NOMO-1 (cell line): ENCODE data around the gene GLIS1.

ENCODE experiments used
- DNase-seq, 2 experiments: peaks; one replicate each; lab custom pipeline; 2025; ENCODE audit not compliant: unreplicated experiment in 2 of 2; lab: John Stamatoyannopoulos, UW

GLIS1 gene

DNA sequence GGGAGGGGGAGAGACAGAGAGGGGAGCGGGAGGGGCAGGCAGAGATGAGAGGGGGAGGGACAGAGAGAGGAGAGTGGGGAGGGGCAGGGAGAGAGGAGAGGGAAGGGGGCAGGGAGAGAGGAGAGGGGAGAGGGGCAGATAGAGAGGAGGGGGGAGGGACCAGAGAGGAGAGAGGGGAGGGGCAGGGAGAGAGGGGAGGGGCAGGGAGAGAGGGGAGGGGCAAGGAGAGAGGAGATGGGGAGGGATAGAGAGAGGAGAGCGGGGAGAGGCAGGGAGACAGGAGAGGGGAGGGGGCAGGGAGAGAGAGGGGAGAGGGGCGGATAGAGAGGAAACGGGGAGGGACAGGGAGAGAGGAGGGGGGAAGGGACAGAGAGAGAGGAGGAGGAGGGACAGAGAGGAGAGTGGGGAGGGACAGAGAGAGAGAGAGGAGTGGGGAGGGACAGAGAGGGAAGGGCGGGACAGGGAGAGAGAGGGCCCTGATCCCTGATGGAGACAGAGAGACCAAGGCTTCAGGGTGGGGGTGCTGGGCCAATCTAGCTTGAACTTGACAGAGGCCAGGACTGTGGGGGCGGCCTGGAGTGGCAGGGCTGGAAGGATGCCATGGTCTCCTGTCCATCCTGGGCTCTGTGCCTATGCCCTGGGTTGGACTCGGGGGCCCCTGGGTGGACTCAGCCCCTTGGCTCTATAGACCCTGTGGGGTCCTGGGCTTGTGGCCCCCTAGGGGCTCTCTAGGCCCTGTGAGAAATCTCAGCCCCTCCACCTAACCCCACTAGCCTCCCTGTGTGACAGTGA, 236.1 kb downstream of the GLIS1 start:
- no peak for DNase-seq

DNA sequence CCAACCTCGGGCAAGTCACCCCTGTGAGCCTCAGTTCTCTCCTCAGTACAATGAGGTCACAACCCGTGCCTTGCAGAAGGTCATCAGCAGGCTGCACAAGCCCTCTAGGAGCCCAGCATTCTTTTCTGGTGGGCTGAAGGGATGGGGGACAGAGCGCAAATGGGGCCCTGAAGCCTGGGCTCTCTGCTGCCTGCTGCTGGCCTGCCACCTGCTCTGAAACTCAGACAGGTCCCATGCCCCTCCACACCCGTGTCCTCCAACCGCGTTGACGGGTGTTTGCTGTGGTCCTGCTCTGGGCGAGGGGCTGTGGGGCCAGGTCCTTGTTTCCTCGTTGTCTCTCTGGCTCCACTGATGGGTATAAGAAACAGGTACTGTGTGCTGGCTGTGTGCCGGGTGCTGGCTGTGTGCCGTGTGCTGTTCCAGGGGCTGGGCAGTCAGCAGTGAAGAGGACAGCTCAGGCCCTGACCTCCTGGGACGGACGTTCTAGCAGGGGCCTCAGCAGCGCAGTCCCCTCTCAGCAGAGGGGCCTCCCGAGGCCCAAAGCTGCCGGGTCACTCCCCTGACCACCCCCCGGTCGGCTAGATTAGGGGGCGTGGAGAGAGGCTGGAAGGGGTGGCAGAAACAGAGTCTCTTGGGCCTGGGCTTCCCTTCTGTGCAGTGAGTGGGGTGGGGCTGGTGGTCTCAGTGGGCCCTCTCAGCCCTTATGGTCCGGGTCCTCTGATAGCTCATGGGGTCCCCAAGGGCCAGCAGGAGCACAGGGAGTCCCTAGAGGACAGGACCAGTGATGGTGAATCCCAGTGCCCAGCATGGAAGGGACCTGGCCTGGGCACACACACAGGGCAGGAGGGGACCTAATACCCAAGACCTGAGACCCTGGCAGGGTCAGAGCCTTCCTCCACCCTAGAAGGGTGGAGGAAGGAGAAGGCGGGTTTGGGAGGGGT, 237.6 kb downstream of the GLIS1 start:
- DNase-seq = no peak

DNA sequence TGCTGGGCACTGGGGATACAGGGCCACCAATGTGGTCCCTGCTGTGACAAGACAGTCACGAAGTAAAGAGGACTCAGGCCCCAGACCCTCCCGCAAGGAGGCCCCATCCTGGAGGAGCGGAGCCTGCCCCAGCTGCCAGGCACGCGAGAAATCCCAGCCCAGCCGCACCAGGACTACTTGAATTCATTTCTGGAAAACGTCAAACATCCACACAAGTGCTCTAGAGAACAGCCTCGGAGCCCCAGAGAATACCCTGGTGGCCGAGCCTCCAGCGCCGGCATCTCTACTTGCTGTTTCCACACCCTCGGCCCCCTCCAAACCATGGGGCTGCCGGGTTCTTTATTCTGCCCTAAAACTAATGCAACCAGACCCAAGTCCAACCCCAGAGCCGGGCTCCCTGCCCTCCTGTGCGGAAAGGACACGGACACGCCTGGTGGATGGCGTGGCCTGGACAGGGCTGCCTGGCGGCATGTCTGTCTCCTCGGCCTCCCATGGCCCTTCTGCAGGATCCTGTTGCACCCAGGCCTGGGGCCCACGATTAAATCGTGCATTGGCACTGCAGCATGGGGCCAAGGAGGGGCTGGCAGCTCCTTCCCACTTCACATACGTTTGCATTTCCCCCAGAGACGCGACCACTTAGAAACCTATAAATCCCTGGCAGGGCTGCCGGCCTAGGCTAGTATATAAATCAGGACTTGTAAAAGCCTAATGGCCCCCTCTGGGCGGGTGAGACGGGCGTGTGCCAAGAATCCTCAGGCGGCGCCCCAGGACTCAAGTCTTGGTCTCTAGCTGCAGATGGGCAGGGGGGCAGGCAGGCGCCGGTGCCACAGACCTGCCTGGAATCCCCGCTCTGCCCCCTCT, 238.5 kb downstream of the GLIS1 start:
- no peak for DNase-seq

DNA sequence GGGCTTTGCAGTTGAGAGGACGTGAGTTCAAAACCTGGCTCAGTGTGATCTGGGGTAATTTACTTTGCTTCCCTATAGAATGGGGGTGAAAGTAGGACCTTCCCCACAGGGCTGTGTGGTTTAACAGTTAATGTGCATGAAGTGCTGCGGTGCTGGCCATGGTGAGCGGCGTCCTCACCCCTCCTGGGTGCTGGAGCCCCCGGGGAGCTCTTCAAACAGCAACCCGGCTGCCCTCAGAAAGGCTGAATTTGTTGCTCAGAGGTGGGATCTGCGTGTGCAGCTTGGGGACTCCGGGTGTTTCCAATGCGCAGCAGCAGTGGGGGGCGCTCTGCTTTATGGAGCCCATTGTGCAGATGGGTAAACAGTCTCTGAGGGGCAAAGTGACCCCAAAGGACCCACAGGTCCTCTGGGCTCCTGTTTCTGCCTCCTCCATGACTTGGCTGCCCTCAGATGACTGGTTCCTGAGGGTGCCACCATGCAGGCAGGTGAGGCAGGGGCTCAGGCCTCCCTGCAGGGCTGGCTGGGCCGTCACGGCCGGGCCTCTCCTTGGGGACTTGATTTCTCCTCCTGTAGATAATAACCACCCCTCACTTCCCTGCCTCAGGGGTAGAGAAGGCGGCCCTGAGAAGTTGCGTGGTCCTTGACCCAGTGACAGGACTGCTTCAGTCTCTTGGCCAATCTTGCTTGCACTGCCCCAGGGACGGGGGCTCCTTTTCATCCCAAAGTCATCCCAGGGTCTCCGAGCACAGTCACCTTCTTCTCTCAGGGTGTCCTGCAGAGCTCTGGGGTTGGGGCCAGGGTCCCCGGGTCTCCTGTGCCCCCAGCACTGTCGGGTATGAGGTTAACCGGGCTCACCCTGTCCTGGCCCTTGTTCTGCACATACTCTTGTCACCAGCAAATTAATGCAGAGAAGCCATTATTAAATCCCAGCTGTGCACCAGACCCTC, 239.4 kb downstream of the GLIS1 start:
- no peak for DNase-seq

DNA sequence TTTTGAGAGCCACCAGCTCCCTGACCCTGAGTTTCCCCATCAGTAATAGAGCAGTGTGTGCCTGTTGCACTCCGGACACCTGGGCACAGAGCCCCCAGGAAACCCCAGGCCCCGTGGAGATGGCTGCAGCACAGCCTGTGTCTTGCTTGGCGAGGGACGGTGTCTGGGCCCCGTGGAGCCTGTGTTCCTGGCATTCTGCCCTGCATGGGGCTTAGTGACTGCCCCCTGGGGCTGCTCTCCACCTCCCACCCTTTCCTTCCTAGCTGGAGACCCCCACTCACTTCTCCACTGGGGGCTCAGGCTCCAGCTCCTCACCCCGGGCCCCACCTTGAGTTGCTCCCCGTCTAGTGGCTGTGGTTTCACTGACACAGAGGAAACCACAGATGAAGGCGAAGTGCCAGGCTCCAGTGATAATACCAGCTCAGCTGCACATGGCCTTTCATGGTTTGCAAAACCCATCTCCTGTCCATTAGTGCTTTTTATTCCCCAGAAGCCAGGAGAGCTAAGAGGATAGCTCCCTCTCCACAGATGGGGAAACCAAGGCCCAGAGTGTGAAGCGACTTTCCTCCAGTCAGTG, 240.3 kb downstream of the GLIS1 start:
- no peak for DNase-seq

DNA sequence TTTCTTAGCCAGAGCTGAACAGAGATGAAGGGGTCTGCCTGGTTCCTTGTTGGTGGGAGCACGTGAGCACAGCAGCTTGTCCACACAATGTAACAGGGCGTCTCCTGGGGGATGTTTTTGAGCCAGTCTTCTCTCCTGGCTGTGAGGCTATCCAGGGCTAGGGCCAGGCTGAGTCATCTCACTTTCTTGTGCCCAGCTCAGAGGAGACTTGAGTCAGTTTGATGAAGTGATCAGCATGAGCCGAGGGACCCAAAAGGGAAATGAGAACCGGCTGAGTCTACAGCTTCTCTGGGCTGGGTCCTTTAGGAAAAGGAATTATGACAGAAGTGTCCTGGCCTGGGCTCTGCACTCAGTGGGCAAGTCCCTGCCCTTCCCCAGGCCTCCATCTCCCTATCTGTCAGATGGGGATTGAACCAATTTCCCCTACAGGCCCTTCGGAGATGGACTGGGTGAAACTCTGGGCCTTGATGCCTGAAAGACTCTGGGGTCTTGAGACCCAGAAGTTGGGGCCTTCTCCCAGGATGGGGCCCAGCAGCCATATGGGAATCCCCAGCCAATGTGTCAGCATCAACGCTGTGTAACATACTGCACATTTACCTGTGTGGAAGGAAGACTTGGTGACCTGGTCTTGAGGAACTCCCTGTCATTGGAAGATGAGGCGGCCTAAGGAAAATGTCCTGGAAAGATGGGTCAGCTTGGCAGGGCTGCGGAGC, 243.2 kb downstream of the GLIS1 start:
- no peak for DNase-seq

DNA sequence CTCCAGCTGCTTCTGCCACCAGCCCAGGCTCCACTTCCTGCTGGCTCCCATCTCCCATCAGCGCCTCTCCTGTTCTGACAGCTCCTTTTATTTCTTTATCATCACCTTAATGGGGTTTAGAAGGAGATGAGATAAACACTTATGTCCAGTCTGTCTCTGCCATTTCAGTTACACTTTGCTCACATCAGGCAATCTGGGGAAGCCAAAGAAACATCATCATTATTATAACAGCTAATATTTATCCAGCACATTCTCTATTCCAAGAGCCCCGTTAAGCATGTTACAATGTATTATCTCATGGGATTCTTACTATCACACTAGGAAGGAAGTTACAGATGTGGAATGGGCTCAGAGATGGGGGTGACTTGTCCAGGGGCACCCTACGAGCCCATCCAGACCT, 248.6 kb downstream of the GLIS1 start:
- DNase-seq = no peak

DNA sequence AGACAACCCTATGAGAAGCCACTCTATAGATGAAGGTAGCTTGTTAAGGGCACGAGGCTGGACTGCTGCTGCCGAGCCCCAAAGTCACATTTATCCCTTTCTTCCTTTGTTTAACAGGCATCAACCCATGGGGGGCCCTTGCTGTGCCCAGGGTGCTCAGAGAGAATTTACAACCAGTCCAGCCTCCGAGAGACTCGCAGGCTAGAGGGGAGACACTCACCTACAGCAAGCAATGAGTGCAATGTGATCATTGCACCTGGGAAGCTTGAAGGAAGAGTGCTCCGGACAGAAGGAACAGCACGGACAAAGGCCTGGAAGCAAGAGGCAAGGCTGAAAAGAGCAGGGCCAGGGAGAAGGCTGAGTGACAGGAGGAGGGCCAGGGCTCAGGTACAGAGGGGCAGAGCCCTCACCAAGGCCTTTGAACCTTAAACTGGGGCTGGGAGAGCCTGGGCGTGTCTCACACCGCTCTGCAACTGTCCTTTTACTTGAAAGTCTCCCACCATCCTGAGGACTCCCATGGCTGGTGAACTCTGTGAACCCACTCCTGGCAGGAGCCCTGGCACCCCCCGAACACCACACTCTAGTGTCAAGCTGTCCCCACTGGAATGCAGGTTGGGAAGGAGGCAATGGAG, 252.5 kb downstream of the GLIS1 start:
- no peak for DNase-seq

DNA sequence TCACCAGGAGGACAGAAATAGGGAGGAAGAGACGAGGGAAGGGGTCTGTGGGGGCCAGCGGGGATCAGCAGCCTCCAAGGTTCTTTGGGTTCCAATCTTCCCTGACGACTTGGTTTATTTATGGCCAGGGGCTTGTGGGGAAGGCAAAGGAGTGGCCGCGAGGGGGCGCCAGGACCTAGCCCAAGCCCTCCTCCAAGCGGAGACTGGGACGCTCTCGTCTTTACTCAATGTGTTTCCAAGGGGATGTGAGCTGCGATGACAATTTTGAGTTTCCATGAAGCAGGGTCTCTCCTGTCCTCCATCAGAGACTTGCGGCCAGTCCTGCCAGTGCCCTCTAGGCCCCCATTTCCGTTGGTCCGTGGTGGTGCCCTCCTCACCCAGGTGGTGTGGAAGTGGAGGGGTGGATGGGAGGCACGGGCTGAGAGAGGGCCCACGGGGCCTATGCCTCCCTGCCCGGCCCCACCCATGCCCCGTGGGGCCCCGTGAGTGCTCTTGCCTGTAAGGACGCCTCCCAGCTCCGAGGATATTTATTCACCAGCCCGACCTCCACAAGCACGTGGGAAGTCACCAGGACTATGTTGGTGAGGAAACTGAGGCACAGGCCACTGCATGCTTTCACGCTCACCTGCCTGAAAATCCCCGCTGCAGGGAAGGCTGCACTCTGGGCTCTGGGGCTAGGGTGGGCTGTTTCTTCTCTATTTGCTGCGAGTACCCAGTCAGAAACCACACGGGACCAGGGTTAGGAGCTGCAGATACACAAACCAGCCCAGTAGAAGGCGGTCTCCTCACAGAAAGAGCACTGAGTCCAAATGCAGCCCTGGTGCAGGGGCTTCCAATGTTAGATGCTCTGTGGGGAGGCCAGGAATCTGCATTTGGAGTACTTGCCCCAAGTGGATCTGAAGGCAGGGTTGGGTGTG, 253.2 kb downstream of the GLIS1 start:
- peak; percentile 57 to 80 for DNase-seq

DNA sequence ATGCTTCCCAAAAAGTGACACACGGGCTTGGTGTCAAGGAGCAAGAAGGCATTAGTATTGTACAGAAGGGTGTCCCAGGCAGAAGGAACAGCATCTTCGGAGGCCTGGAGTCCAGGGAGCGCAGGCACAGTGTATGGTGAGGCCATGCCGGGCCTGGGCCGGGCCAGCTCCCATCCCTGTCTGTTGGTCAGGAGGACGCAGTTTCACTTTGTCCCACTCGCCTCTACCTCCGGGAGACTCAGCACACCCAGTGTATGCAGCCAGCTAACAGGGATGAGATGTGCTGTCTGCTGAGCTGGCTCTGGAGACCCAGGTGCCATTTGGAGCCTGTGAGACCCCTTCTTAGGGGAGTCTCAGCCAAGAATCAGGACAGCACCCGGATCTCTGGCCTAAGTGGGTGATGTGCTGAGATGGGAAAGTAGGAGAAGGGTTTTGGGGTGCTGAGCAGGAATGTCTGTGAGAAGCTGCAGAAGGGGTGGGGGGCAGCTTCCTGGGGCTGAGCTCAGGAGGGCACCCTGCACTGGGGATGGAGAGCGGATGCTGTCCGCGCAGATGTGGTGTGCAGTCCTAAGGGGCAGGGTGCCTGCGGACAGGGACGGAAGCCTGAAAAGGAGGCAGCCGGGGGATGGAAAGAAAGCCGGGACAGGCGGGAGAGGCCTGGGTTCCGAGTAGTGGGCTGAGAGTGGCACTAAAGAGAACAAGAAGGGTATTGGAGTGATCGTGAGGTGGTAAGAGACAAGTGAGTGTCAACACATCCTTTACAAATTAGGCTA, 254.1 kb downstream of the GLIS1 start:
- DNase-seq = no peak

DNA sequence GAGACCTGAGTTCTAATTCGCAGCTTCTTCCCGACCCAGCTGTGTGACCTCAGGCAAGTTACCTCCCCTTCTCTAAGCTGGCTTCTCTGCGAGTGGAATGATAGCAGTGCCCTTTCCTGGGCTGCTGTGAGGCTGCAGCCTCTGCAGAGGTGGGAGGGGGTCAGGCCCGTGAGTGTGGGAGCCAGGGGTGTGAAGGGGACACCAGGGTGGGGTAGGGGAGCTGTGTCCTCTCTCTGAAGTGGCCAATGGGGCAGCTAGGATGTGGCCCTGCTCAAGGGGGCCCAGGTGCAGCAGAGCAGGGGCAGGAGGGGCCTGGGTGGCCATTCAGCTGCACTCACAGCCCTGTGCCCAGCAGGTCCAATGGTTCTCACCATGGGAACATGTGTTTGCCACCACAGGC, 255.3 kb downstream of the GLIS1 start:
- DNase-seq = no peak

DNA sequence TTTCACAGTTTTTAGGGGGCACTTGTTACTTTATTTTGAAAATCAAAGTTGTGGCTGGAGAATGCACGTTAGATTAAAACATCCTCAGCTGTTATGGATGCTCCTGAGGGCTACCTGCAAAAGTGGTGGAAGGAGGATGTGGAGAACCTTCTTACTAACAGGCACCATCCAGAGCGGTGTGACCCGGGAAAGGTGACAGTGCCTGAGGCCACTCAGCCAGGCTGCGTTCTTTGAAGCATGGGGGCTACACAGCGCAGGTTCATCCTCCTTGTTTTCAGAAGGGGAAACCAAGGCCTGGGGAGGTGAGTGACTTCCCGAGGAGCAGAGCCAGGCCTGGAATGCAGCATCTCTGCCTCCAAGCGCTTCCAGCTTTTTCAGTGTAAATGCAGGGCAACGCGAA, 255.8 kb downstream of the GLIS1 start:
- DNase-seq = no peak

DNA sequence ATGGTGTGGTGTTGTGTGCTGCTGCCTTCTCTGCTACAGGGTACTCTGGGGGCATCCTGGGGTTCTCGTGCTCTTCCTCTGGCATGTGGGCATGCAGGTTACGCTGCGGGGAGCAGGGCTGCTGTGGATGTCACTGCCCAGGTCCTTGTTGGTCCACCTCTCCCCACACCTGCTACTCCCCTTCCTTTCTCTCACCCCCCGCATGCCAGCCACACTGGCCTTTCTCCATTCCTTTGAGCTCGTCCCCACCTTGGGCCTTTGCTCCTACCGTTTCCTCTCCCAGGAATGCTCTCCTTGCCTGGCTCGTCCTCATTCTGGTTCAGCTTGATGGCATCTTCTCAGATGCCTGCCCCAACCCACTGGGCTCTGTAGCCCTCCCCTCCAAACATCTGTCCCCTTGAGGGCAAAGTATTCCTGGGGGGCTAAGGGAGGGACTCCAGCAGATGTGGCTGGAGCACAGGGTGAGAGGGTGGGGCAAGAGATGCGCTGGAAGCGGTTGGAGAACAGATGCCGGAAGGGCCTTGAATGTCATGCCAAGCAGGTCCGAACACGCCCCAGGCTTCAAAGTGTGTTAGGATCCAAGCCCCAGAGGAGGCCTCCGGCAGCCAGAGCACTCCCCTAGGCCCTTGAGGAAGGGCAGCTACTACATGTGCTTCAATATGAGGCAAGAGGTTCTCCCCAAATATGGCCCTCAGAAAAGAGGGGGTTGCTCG, 256.4 kb downstream of the GLIS1 start:
- no peak for DNase-seq

DNA sequence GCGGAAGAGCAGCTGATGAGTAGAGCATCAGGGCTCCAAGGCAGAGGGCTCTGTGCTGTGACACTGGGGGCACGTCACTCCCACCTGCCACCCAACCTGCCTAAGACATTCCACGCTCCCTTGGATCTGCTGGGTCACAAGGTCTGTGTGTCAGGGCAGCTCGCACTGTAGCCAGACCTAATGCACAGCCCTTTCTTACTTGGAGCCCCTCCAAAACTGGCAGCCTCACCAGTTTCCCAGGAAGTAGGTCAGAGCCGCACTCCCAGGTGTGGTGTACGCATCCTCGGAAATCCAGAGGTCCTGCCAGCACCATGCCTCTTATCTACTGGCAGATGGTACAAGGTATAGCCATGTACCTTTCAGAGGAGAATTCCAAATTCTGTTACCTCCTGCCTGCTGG, 257.5 kb downstream of the GLIS1 start:
- DNase-seq = no peak

DNA sequence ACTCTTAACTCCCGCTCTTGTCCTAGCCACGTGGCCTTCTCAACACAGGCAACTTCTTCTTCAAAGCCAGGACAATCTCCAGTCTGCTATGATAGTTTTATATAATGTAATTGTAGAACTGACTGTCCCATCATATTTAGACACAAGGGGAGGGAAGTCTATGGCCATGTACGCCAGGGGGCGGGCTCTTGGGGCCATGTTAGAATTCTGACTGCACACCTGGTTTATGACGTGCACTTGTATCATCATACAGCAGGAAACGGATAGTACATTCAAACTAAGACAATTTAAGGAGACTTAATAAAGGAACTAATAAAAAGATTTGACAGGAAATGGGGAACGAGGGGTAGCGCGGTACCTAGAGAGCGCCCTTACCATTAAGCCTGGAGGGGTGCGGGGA, 258.3 kb downstream of the GLIS1 start:
- DNase-seq = no peak

DNA sequence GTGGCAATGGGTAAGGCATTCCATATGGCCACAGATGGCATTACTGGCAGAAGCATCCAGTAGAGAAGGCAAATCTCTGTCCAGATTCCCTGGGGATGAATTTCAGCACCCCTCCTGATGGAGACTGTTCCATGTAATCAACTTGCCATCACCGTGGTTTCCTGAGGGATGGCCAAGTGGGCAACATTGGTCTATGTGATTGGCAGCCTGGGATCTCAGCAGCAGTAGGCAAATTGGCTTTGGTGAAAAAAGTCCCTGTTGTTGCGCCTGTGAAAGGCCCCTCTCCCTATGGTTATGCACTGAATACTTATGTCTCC, 260.5 kb downstream of the GLIS1 start:
- no peak for DNase-seq
